GM19438 (cell line): Measurements from ENCODE around the gene RAB3B.

Source experiments
- ATAC-seq: cut with Tn5 transposase; IDR thresholded peaks from one replicate; pipeline ENCODE4 v1.9.1; 2021; ENCODE audit warnings: low read depth; ENCODE audit not compliant: unreplicated experiment

RAB3B gene

DNA sequence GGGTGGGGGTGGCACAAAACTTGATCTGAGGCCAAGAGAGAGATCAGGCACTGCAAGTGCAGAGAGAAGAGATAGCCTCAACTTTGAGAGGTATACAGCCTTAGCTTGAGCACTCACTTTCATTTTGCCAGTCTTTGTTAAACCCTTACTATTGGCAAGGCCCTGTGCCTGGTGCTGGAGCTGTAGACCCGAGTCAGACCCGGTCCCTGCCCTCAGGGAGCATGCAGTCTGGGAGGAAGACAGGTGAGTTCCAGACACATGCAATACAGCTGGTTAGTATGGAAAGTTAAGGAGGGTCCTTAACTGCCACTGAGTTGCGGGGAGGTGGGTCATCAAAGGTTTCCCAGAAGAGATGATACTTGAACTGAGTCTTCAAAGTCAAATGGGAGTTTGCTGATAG lies 31.7 kb downstream of the RAB3B start:
- ATAC-seq, result no peak

DNA sequence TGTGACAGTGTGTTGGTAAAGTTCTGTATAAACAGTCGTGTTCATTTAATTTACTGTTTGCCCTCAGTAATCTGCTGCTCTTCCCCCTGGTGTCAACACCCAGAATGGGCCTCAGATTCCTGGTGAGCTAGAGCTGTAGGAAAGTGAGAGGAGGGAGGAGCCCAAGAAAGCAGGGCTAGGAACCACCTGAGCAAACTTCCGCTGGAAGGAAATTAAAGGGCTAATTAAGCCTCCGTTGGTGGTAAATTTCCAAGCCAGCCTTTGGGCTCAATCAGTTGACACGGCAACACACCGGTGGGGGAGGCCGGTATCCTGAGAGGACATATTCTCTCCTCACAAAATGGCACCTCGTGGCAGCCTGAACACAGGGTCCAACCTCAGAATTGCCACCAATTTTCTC lies 32.9 kb downstream of the RAB3B start:
- no peak for ATAC-seq

GRCh38 chr1:51956528-51957509 lies 33.7 kb downstream of the RAB3B start:
- no peak for ATAC-seq

DNA sequence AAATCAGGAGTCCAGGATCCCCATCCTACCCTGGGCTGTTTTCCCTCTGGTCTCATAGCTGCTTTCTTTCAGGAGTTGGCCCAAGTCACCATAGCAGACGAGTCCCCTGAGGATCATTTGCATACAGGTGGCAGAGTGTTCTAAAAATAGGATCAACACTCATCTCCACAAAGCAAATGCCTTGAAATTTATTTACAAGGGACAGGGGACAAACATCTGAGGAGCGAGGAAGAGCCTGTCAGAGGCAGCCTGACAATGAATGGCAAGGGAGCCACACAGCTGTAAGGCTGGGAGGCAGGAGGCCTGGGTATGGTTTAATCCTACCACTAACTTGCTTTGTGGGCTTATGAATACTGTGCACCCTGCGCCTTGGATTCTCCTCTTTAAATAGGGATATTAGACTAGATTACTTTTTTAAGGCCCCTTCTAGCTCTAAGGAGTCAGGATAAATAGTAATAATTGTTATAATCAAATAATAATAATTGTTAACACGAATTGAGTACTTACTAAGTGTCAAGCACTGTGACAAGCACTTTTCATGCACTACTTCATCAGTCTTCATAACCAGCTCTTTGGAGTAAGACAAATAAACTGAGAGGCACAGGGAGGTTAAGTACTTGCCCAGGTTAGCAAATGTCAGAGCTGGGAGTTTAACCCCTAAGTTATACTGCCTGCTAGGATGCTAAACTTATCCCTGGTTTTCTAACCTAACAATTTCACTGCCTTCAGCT lies 34.5 kb downstream of the RAB3B start:
- ATAC-seq, result no peak

DNA sequence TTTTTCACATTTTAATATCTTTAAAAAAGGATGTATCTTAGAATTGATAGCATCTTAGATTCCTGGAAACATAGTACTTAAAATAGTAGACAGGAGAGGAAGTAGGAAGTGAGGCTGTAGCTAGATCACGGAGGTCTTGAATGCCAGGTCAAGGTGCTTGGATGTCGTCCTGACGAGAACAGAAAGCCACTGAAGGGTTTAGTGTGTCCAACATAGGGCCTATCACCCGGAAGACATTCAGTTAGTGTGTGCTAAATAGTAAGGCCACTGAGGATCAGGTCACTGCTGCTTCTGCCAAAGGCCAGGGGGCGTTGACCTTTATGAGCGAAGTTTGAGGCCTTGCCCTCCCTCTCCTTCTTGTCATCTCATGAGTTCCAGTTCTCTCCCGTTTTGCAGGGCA lies 35.7 kb downstream of the RAB3B start:
- no peak for ATAC-seq

GRCh38 chr1:51953079-51953478 lies 37.4 kb downstream of the RAB3B start:
- no peak for ATAC-seq

DNA sequence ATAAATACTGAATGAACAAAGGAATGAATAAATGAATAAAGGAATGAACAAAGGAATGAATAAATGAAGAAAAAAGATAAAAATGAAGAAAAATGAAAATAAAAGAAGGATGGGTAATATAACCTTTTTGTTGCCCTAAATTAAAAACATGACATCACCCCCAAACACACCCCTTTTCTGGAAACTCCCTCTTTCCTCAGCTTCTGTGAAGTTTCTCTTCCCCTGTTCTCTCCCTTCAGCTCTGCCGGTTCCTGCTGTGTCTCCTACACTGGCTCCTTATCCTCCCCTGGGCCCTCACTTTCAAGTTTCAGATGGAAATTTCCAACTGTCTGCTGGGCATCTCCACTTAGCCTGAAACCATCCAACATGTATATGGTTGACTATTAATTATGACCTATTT lies 37.9 kb downstream of the RAB3B start:
- ATAC-seq, result no peak

- no peak for ATAC-seq
Observed at GRCh38 chr1:51950701-51951100, 39.8 kb downstream of the RAB3B start.

DNA sequence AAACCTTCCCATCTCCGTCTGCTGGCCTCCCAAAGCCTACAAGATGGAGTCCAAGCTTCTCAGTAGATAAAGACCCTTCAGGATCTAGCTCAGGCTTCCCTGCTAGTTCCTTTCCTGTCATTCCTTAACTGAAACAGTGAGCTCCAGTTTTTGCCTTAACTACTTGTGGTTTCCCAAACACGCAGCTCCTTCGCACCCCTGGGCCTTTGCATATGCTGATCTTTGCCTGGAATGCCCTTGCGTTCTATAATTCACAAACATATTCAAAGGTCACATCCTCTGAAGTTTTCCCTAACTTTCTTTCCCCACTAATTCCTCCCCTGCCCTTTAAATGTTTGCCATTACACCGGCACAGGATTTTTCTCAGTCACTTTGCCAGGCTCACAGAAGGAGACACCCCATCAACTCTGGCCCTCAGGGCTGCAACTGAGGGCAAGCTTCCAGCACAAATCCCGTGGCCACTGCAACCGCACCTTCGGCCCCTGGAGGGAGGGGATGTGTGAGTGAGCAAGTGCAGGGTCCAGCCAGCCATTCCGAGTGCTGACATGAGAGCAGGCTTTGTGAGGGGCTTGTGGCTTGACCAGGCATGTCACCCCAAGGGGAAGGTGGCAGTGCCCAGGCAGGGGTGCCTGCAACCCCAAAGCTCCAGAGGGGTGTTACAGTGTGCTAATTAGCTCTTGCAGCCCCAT lies 41.3 kb downstream of the RAB3B start:
- no peak for ATAC-seq

DNA sequence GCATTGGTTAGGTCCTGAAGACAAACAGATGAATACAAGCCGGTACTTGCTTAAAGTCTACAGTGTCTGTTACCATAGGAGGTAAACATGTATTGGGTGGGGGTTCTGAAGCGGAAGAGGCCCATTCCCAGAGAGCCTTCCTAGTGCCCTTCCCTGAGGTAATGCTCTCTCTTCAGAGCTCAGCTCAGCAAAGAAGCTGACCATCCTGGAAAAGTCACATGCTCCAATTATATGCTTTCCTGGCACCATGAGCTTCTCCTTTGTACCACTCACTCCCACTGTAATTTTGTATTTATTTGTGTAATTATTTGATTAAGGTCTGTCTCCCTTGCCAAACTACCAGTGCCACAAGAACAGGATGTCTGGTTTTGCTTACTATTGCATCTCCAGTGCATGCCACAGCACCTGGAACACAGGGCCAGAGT lies 42.0 kb downstream of the RAB3B start:
- ATAC-seq, result no peak

DNA sequence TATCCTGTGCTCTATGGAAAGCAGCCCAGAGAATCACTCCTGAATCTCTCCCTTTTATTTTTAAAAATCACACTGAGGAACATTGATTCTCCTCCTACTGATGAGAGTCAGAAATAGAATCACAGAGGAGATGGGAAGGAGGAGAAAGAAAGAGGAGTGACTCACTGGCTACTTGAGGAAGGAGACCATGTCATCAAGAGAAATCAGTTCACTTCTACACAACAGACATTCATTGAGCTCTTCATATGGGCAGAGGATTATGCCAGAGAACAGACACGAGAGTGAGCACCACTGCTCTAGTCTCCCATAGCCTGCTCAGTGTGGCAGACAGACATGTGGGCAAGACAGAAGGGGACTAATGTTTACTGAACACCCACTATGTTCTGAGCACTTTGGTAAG lies 44.2 kb downstream of the RAB3B start:
- ATAC-seq, result no peak

- ATAC-seq, result no peak
Observed at GRCh38 chr1:51945591-51945990, 44.9 kb downstream of the RAB3B start.

DNA sequence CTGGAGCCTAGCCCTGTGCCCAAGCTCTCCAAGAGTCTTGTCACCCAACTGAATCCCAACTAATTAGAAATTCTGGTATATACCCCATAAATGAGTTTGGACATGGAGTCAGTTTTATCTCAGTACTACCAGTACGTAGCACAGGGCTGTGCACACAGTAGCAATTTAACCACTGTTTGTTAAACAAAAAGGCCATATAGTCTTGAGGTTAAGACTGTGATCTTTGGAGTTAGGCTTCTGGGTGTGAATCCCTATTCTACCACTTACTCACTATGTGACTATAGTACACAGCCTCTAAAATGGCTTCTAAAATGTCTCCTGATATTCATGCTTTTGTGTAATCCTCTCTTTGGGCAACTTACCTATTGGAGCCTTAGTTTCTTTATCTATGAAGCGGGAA lies 48.2 kb downstream of the RAB3B start:
- ATAC-seq, result no peak

DNA sequence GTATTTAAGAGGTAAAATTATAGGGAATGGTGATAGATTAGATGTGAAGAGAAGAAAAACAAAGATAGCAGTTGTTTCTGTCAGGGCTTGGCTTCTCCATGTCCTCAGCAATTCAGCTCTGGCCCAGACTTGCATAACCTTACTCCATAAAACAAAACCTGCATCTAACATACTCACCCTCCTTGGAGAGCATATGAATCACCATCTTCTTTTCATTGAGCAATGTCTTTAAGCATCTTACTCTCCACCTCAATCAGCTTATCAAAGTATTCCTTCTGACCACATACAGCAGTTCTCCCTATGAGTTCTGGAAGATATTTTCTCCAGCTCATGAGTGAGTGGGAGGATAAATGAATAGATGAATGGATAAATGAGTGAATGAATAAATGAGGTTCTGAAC lies 49.0 kb downstream of the RAB3B start:
- no peak for ATAC-seq

GRCh38 chr1:51937112-51937511 lies 53.4 kb downstream of the RAB3B start:
- no peak for ATAC-seq

- ATAC-seq, result no peak
Observed at GRCh38 chr1:51936531-51936930, 54.0 kb downstream of the RAB3B start.

GRCh38 chr1:51933344-51933743 lies 57.2 kb downstream of the RAB3B start:
- no peak for ATAC-seq

- no peak for ATAC-seq
Observed at GRCh38 chr1:51930329-51930728, 60.2 kb downstream of the RAB3B start.

GRCh38 chr1:51928896-51929295 lies 61.6 kb downstream of the RAB3B start:
- no peak for ATAC-seq

- no peak for ATAC-seq
Observed at GRCh38 chr1:51927029-51927428, 63.5 kb downstream of the RAB3B start.

DNA sequence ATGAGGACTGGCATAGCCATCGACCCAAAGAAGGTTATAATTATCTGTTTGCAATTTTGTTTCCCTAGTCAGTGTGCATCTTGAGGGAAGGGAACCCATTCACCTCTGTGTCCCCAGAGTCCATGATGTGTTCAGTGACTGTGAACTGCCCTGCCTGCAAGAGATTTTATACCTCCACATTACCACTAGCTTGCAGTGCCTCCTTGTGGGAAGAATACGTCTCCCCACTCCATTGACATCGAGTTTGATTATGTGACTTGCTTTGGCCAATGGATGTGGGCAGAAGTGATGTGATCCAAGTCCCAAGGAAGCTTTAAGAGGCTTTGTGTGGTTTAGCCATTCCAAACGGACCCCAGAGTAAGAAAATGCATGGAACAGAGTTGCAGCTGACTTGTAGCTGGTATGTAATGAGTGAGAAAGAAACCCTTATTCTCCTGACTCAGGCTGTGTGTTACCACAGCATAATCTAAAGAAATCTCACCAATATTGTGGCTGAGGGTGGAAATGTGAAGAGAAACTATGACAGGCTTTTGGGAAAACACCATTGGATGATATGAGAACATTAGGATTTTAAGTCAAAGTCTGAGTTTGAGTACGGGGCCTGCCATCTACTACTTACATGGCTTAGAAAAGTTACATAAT lies 64.2 kb downstream of the RAB3B start:
- no peak for ATAC-seq
